ENCODE data around the gene HIRIP3.
"Not testable (repeated sequence)": the region's sequence is repeated elsewhere in the genome, so short reads cannot be mapped to it uniquely, and the experiment has no call there.

The HIRIP3 gene

DNA sequence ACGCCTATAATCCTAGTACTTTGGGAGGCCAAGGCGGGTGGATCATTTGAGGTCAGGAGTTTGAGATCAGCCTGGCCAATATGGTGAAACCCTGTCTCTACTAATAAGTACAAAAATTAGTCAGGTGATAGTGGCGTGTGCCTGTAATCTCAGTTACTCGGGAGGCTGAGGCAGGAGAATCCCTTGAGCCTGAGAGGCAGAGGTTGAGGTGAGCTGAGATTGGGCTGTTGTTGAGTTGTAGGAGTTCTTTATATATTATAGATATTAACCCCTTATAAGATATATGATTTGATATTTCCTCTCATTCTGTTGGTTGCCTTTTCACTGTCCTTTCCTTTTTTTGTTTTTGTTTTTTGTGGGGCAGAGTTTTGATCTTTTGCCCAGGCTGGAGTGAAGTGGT, 35.6 kb downstream of the HIRIP3 start:
- not testable (repeated sequence) for DNase-seq (ENCODE audit: low spot score)

DNA sequence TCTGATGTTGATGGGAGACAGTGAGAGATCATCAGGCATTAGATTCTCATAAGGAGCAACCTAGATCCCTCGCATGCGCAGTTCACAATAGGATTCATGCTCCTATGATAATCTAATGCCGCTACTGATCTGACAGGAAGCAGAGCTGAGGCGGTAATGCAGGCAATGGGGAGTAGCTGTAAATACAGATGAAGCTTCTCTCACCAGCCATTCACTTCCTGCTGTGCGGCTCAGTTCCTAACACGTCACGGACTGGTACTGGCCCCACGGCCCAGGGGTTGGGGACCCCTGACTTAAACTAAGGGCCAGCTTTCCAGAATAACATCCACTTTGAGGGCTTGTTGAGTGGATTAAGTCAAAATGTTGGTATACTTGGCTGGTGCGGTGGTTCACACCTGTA, 36.1 kb downstream of the HIRIP3 start:
- DNase-seq (ENCODE audit: low spot score): no peak

DNA sequence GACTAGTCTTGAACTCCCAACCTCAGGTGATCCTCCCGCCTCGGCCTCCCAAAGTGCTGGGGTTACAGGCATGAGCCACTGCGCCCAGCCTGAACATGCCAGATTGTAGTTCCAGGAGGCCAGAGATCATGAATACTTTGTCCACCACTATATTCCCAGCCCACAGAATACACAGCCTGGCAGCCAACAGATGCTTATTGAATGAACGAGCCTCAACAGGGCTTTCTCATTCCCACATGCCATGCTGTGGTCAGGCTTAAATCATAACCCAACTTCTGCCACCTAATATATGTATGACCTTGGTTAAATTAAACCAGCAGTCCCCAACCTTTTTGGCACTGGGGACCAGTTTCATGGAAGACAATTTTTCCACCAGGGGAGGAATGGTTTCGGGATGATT, 36.7 kb downstream of the HIRIP3 start:
- no peak for DNase-seq (ENCODE audit: low spot score)

DNA sequence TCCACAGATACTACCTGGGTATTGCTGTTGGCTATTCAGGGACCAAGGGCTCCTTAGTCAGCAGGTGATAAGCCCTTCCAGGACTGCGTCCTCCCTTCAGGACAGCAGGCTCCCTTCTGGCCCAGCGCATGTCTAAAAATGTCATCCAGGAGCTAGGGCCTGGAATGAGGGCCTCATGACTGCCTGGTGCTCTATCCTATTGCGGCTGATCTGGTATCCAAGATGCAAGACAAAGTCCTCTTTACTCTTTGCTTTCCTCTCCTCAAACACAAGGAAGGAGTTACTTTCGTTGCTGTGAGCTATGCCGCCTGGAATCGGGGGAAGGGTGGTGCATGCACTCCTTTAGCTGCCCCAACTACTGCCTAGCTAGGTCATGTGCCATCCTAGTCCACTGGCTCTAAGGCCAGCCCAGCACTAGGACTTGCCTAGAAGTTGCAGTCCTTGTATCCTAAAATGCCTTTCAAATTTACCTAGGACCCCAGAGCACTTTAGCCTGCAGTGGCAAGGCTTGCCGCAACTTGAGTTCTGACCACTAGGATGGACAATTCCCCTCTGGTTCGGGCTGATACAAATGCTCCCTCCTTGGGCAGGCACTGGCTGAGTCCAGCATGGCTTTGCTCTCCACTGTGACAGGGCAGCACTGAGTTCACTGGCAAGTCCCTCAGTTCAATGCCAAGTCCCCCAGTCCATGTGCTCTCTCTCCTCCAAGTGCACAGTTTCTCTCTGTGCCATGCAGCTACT, 43.6 kb downstream of the HIRIP3 start:
- DNase-seq (ENCODE audit: low spot score): no peak

DNA sequence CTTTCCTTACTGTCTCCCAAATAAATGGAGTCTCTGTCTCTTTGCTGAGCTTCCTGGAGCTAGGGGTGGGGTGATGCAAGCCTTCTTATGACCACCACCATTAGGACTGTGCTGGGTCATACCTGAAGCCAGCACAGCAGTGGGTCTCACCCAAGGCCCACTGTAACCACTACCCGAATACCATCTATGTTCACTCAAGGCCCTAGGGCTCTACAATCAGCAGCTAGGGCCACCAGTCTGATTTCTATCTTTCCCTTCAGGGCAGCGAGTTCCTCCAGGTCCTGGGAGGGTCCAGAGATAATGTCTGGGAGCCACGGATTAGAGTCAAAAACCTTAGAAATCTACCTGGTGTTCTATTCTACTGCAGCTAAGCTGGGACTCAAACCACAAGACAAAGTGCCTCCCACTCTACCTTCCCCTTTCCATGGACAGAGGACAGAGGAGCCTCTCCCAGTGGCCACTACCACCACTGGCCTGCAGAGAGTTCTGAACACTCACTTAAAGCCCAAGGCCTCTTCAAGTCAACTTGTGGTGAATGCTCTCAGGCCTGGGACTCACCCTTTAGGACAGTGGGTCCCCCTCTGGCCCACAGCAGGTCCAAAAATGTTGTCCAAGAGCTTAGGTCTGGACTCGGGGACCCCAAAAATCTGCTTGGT, 44.5 kb downstream of the HIRIP3 start:
- no peak for DNase-seq (ENCODE audit: low spot score)

DNA sequence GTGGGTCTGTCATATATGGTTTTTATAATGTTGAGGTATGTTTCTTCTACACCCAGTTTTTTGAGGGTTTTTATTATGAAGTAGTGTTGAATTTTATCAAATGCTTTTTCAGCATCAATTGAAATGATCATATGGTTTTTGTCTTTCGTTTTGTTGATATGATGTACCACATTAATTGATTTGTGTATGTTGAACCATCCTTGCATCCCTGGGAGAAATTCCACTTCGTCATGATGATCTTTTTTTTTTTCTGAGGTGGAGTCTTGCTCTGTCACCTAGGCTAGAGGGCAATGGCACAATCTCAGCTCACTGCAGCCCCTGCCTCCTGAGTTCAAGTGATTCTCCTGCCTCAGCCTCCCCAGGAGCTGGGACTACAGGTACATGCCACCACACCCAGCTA, 47.5 kb downstream of the HIRIP3 start:
- no peak for DNase-seq (ENCODE audit: low spot score)

DNA sequence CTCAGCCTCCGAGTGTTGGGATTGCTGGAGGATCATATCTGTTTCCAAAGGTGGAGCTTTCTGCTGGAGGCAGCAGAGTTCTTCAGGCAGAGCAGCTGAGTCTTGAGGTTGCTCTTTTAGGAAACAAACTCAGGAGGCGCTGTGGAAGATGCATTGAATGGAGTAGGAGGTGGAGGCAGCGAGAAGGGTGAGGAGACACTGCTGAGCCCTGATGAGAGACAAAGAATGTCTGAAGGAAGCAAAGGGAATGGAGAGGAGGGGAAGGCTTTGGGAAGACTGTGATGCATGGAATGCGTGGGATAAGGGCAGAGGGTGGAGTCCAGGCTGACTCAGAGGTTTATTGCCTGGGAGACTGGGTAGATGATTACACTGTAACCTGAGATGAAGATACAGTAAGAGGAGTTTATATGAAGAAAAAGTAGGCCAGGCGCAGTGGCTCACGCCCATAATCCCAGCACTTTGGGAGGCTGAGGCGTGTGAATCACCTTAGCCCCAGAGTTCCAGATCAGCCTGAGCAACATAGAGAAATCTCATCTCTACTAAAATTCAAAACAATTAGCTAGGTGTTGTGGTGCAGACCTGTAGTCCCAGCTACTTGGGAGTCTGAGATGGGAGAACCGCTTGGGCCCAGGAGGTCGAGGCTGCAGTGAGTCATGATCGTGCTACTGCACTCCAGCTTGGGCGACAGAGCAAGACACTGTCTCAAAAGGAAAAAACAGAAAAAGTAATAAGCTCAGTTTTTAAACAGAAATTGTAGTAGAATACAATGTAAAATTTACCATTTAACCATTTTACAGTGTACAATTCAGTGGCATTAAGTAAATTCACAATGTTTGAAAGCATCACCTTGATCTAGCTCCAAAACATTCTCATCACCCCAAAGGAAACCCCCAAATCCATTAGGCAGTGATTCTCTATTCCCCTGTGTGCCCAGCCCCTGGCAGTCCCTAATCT, 51.3 kb downstream of the HIRIP3 start:
- DNase-seq (ENCODE audit: low spot score): peak; percentile 71
